ENCODE data around the gene ELFN1.

Gene ELFN1

GRCh38 chr7:1642291-1642731 lies 27.8 kb upstream of the ELFN1 start:
- no peak for DNase-seq (ENCODE audit: low read depth in 2 of 2)

- DNase-seq (ENCODE audit: low read depth in 2 of 2) = no peak
Observed at GRCh38 chr7:1643270-1644092, 26.6 kb upstream of the ELFN1 start.

- no peak for DNase-seq (ENCODE audit: low read depth in 2 of 2)
Observed at GRCh38 chr7:1644341-1645070, 25.6 kb upstream of the ELFN1 start.

- DNase-seq (ENCODE audit: low read depth in 2 of 2) = no peak
Observed at GRCh38 chr7:1645071-1645409, 25.0 kb upstream of the ELFN1 start.

- no peak for DNase-seq (ENCODE audit: low read depth in 2 of 2)
Observed at GRCh38 chr7:1645476-1645875, 24.6 kb upstream of the ELFN1 start.

GRCh38 chr7:1646391-1646790 lies 23.7 kb upstream of the ELFN1 start:
- no peak for DNase-seq (ENCODE audit: low read depth in 2 of 2)

- DNase-seq (ENCODE audit: low read depth in 2 of 2) = peak; percentile 36 to 41
Observed at GRCh38 chr7:1646957-1647891, 22.9 kb upstream of the ELFN1 start.

- no peak for DNase-seq (ENCODE audit: low read depth in 2 of 2)
Observed at GRCh38 chr7:1647961-1648672, 22.0 kb upstream of the ELFN1 start.

GRCh38 chr7:1649751-1650326 lies 20.2 kb upstream of the ELFN1 start:
- no peak for DNase-seq (ENCODE audit: low read depth in 2 of 2)

GRCh38 chr7:1650363-1651030 lies 19.6 kb upstream of the ELFN1 start:
- DNase-seq (ENCODE audit: low read depth in 2 of 2) = no peak

GRCh38 chr7:1651031-1651446 lies 19.0 kb upstream of the ELFN1 start:
- no peak for DNase-seq (ENCODE audit: low read depth in 2 of 2)

- no peak for DNase-seq (ENCODE audit: low read depth in 2 of 2)
Observed at GRCh38 chr7:1651891-1652290, 18.2 kb upstream of the ELFN1 start.

GRCh38 chr7:1653500-1653899 lies 16.6 kb upstream of the ELFN1 start:
- no peak for DNase-seq (ENCODE audit: low read depth in 2 of 2)

- DNase-seq (ENCODE audit: low read depth in 2 of 2) = no peak
Observed at GRCh38 chr7:1654111-1654510, 16.0 kb upstream of the ELFN1 start.

- DNase-seq (ENCODE audit: low read depth in 2 of 2) = no peak
Observed at GRCh38 chr7:1654738-1655475, 15.2 kb upstream of the ELFN1 start.

- no peak for DNase-seq (ENCODE audit: low read depth in 2 of 2)
Observed at GRCh38 chr7:1659696-1660095, 10.4 kb upstream of the ELFN1 start.

GRCh38 chr7:1661461-1661860 lies 8.6 kb upstream of the ELFN1 start:
- no peak for DNase-seq (ENCODE audit: low read depth in 2 of 2)

- DNase-seq (ENCODE audit: low read depth in 2 of 2) = no peak
Observed at GRCh38 chr7:1662101-1662500, 8.0 kb upstream of the ELFN1 start.

GRCh38 chr7:1662767-1663166 lies 7.3 kb upstream of the ELFN1 start:
- DNase-seq (ENCODE audit: low read depth in 2 of 2) = no peak

- DNase-seq (ENCODE audit: low read depth in 2 of 2) = no peak
Observed at GRCh38 chr7:1663223-1663622, 6.9 kb upstream of the ELFN1 start.

All from fibroblast of skin of left biceps (primary cell).